Endothelial cell (in vitro differentiated cells): ENCODE results near the gene FAM135A. TPM values are rescaled to one million over a fixed set of nuclear protein-coding genes. Genes with fewer than 3 reads are reported as not detected.
"Not testable (repeated sequence)": the region's sequence is repeated elsewhere in the genome, so short reads cannot be mapped to it uniquely, and the experiment has no call there.

Experiments
- DNase-seq: peaks from one replicate; pipeline ENCODE4 v3.0.0; 2021; ENCODE audit warnings: low spot score
- H3K27ac Mint-ChIP-seq: one replicate; pipeline ENCODE4 v1.8.0; 2021; ENCODE audit warnings: mixed read lengths, inconsistent platforms; ENCODE audit not compliant: unreplicated experiment
- H3K27me3 Mint-ChIP-seq: one replicate; pipeline ENCODE4 v1.8.0; 2021; ENCODE audit warnings: mild to moderate bottlenecking, moderate library complexity, mixed read lengths, inconsistent platforms; ENCODE audit not compliant: unreplicated experiment
- H3K36me3 Mint-ChIP-seq: one replicate; pipeline ENCODE4 v1.8.0; 2021; ENCODE audit warnings: mild to moderate bottlenecking, low read depth, mixed read lengths, inconsistent platforms; ENCODE audit not compliant: unreplicated experiment
- H3K4me1 Mint-ChIP-seq: one replicate; pipeline ENCODE4 v1.8.0; 2021; ENCODE audit warnings: mild to moderate bottlenecking, mixed read lengths, inconsistent platforms; ENCODE audit not compliant: unreplicated experiment
- H3K4me3 Mint-ChIP-seq: one replicate; pipeline ENCODE4 v1.8.0; 2021; ENCODE audit warnings: mild to moderate bottlenecking, mixed read lengths, inconsistent platforms; ENCODE audit not compliant: unreplicated experiment
- H3K9me3 Mint-ChIP-seq: one replicate; pipeline ENCODE4 v1.8.0; 2021; ENCODE audit warnings: mixed read lengths, inconsistent platforms; ENCODE audit not compliant: unreplicated experiment
- CTCF ChIP-seq: fragments of 200-600 bp; sonication (generic); IDR thresholded peaks from one replicate; pipeline ENCODE4 v1.5.0; 2021; ENCODE audit warnings: antibody characterized with exemption; ENCODE audit not compliant: unreplicated experiment
- total RNA-seq: library from RNA; stranded (reverse); fragmentation: NEBNext Ultra II Directional; extraction: Animal tissue kit (Norgen Biotek cat#: 25700); gene quantifications from one replicate; pipeline ENCODE4 v1.2.1, GENCODE V29; 2021; ENCODE audit not compliant: unreplicated experiment

The FAM135A gene
- total RNA-seq, 1 donor from 2014 or later, result 31.2 TPM

DNA sequence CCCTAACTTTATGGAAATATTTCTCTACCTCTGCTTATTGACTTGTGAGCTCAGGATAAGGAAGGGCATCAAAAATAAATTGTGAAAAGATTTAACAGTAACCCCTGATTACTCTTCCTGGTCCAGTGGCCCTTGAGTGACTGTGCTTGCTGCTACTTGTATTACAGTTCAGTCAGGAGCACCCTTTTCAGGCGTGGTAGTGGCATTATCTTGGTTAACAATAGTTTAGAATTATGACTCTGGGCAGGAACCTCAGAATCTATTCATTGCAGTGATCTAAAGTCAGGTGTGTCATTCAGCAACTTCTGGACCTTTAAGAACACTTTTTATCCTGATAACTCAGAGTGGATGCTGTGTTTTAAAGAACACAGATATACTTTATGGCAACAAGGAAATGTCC lies 43.4 kb downstream of the FAM135A start:
- Mint-ChIP-seq H3K4me1 (peaks cover 6% of the 10 kb centered on the region), H3K4me3 (no peak overlapping the region), H3K36me3 (peaks cover 22% of the 10 kb centered on the region), H3K27me3 (no peaks in the 10 kb centered on the region), H3K9me3 (no peaks in the 10 kb centered on the region), H3K27ac (no peak overlapping the region)
- DNase-seq, result no peak
- TF ChIP-seq CTCF, result no peak

DNA sequence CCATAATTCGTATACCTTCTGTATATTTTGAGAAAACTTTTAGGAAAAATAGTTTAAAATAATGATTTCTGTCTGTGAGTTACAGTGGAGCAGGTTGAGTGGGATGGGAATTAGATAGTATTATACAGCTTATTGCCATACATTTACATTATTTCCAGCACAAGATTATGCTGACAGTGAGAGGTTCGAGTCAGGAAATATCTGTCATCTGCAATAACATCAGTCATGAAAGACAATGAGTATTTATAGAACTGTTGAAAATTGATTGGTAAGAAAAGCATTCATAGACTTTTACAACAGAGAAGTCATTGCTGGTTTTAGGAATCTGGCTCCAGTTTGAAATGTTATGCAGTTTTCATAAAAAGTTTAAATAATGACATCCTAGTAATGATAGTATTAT lies 45.9 kb downstream of the FAM135A start:
- TF ChIP-seq CTCF, result no peak
- no peaks in the 10 kb centered on the region for H3K9me3 Mint-ChIP-seq
- no peak for DNase-seq
- H3K4me1 Mint-ChIP-seq, result peaks cover 6% of the 10 kb centered on the region
- H3K27ac Mint-ChIP-seq, result no peak overlapping the region
- no peaks in the 10 kb centered on the region for H3K27me3 Mint-ChIP-seq
- peaks cover 13% of the 10 kb centered on the region for H3K36me3 Mint-ChIP-seq
- H3K4me3 Mint-ChIP-seq, result no peak overlapping the region

DNA sequence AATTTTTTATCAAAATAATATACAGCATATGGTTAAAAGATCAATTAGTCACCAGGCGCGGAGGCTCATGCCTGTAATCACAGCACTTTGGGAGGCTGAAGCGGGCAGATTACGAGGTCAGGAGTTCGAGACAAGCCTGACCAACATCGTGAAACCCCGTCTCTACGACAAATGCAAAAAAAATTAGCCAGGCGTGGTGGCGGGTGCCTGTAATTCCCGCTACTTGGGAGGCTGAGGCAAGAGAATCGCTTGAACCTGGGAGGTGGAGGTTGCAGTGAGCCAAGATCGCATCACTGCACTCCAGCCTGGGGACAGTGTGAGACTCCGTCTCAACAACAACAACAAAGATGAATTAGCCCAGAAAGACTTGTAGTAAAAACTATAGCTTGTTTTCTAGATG lies 46.4 kb downstream of the FAM135A start:
- DNase-seq, H3K36me3 Mint-ChIP-seq, H3K4me1 Mint-ChIP-seq, H3K9me3 Mint-ChIP-seq, H3K27me3 Mint-ChIP-seq, H3K27ac Mint-ChIP-seq, H3K4me3 Mint-ChIP-seq: not testable (repeated sequence)

DNA sequence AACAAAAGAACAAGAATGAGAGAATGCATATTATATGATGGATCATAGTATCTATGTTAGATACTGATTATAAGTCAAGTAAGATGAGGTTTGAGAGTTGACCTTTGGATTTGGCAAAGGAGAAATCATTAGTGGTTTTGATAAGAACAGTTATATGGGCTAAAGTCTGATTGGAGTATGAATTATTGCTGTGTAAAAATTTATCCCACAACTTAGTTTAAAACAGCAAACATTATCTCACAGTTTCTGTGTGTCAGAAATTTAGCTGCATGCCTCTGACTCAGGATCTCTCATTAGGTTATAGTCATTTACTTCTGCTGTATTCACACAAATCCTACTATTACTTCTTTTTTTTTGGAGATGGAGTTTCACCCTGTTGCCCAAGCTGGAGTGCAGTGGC lies 56.7 kb downstream of the FAM135A start:
- Mint-ChIP-seq H3K27me3 (peaks cover 2% of the 10 kb centered on the region), H3K4me1 (no peaks in the 10 kb centered on the region), H3K36me3 (peaks cover 12% of the 10 kb centered on the region), H3K27ac (no peak overlapping the region), H3K9me3 (no peaks in the 10 kb centered on the region), H3K4me3 (no peak overlapping the region)
- TF ChIP-seq CTCF, result no peak
- no peak for DNase-seq

GRCh38 chr6:70470510-70470909 lies 57.2 kb downstream of the FAM135A start:
- peaks cover 12% of the 10 kb centered on the region for H3K36me3 Mint-ChIP-seq
- H3K9me3 Mint-ChIP-seq, H3K4me3 Mint-ChIP-seq, DNase-seq, H3K27me3 Mint-ChIP-seq, H3K27ac Mint-ChIP-seq, H3K4me1 Mint-ChIP-seq: not testable (repeated sequence)

DNA sequence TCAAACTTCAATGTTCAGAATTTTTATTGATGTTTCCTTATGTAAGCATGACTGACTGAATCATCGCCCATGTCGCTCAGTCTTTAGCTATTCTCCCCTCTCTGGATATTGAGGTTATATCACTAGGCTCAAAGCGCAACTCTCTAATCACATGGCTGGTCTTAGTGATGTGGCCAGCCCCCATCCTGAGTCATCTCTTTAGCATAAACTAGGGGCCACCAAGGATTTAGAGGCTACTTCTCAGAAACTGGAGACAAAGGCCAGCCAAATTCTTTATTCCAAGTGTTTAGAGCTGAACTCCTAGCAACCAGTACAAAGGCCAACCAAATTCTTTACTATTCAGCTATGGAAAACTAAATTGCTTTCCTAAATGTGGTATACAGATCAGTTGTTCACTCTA lies 61.4 kb downstream of the FAM135A start:
- Mint-ChIP-seq H3K4me1 (peaks cover 5% of the 10 kb centered on the region), H3K36me3 (peaks cover 26% of the 10 kb centered on the region), H3K4me3 (no peak overlapping the region), H3K27ac (no peak overlapping the region), H3K9me3 (no peaks in the 10 kb centered on the region), H3K27me3 (no peaks in the 10 kb centered on the region)
- no peak for TF ChIP-seq CTCF
- no peak for DNase-seq
